Glutamatergic neuron (in vitro differentiated cells): ENCODE measurements around the gene KLHDC3. TPM values are rescaled to one million over a fixed set of nuclear protein-coding genes. Genes with fewer than 3 reads are reported as not detected.
"Not testable (repeated sequence)": the region's sequence is repeated elsewhere in the genome, so short reads cannot be mapped to it uniquely, and the experiment has no call there.

Experiments used
- DNase-seq: peaks from one replicate; pipeline ENCODE4 v3.0.0; 2022
- H3K27ac Mint-ChIP-seq: one replicate; pipeline ENCODE4 v1.8.0; 2020; ENCODE audit warnings: mild to moderate bottlenecking, mixed read lengths, inconsistent platforms; ENCODE audit not compliant: unreplicated experiment
- H3K27me3 Mint-ChIP-seq: one replicate; pipeline ENCODE4 v1.8.0; 2020; ENCODE audit warnings: mild to moderate bottlenecking, moderate library complexity, mixed read lengths, inconsistent platforms; ENCODE audit not compliant: unreplicated experiment
- H3K36me3 Mint-ChIP-seq: one replicate; pipeline ENCODE4 v1.8.0; 2020; ENCODE audit warnings: mild to moderate bottlenecking, mixed read lengths, inconsistent platforms; ENCODE audit not compliant: unreplicated experiment
- H3K4me1 Mint-ChIP-seq: one replicate; pipeline ENCODE4 v1.8.0; 2020; ENCODE audit warnings: mild to moderate bottlenecking, low read depth, mixed read lengths, inconsistent platforms; ENCODE audit not compliant: unreplicated experiment
- H3K4me3 Mint-ChIP-seq: one replicate; pipeline ENCODE4 v1.8.0; 2020; ENCODE audit warnings: mild to moderate bottlenecking, mixed read lengths, inconsistent platforms; ENCODE audit not compliant: unreplicated experiment
- H3K9me3 Mint-ChIP-seq: one replicate; pipeline ENCODE4 v1.8.0; 2020; ENCODE audit warnings: mild to moderate bottlenecking, moderate library complexity, mixed read lengths, inconsistent platforms; ENCODE audit not compliant: unreplicated experiment
- CTCF ChIP-seq: fragments of 200-600 bp; sonication (generic); IDR thresholded peaks from one replicate; pipeline ENCODE4 v1.5.0; 2021; ENCODE audit not compliant: partially characterized antibody, unreplicated experiment
- total RNA-seq: library from RNA; stranded (reverse); fragmentation: NEBNext Ultra II Directional; extraction: Animal tissue kit (Norgen Biotek cat#: 25700); gene quantifications from one replicate; pipeline ENCODE4 v1.2.1, GENCODE V29; 2021; ENCODE audit not compliant: unreplicated experiment

Gene KLHDC3
- total RNA-seq, 1 donor from 2014 or later: 119 TPM

- H3K9me3 Mint-ChIP-seq: no peaks in the 10 kb centered on the region
- peaks cover 8% of the 10 kb centered on the region for H3K27me3 Mint-ChIP-seq
- H3K4me3 Mint-ChIP-seq: no peak overlapping the region
- H3K4me1 Mint-ChIP-seq: peaks cover 2% of the 10 kb centered on the region
- H3K36me3 Mint-ChIP-seq: no peaks in the 10 kb centered on the region
- no peak for TF ChIP-seq CTCF
- no peak overlapping the region for H3K27ac Mint-ChIP-seq
- DNase-seq: no peak
Observed at GRCh38 chr6:43037706-43038105, 23.7 kb downstream of the KLHDC3 start.

- Mint-ChIP-seq H3K9me3 (no peaks in the 10 kb centered on the region), H3K4me3 (no peak overlapping the region), H3K36me3 (no peaks in the 10 kb centered on the region), H3K27ac (no peak overlapping the region), H3K27me3 (peaks cover 8% of the 10 kb centered on the region), H3K4me1 (peaks cover 2% of the 10 kb centered on the region)
- TF ChIP-seq CTCF: no peak
- no peak for DNase-seq
Observed at GRCh38 chr6:43038727-43039126, 24.7 kb downstream of the KLHDC3 start.

- no peak for DNase-seq
- no peak for TF ChIP-seq CTCF
- Mint-ChIP-seq H3K27me3 (peaks cover 8% of the 10 kb centered on the region), H3K4me3 (no peak overlapping the region), H3K4me1 (peaks cover 2% of the 10 kb centered on the region), H3K27ac (no peak overlapping the region), H3K9me3 (no peaks in the 10 kb centered on the region), H3K36me3 (no peaks in the 10 kb centered on the region)
Observed at GRCh38 chr6:43040542-43041257, 26.7 kb downstream of the KLHDC3 start.

- not testable (repeated sequence) for H3K4me3 Mint-ChIP-seq, H3K36me3 Mint-ChIP-seq, H3K27ac Mint-ChIP-seq, H3K4me1 Mint-ChIP-seq, DNase-seq, H3K9me3 Mint-ChIP-seq
- peaks cover 11% of the 10 kb centered on the region for H3K27me3 Mint-ChIP-seq
Observed at GRCh38 chr6:43041475-43041874, 27.4 kb downstream of the KLHDC3 start.

- Mint-ChIP-seq H3K27me3 (peaks cover 9% of the 10 kb centered on the region), H3K27ac (no peak overlapping the region), H3K4me3 (no peak overlapping the region), H3K4me1 (no peaks in the 10 kb centered on the region), H3K9me3 (peaks cover 2% of the 10 kb centered on the region), H3K36me3 (no peaks in the 10 kb centered on the region)
- no peak for TF ChIP-seq CTCF
- no peak for DNase-seq
Observed at GRCh38 chr6:43043310-43043709, 29.3 kb downstream of the KLHDC3 start.
